K562 (cell line): ENCODE results near the gene KCNK18. TPM values are rescaled to one million over a fixed set of nuclear protein-coding genes. Genes with fewer than 3 reads are reported as not detected.

Source experiments
- ATAC-seq: fragments of 200-7000 bp; cut with Tn5 transposase; 3 replicates; pipeline ENCODE4 v1.9.1; 2020; ENCODE audit warnings: moderate library complexity
- BruUV-seq: library from RNA; stranded (reverse); fragments of 400-500 nt; replicated peaks from 2 replicates; lab custom pipeline; 2021; lab: Mats Ljungman, UMichigan
- CTCF ChIA-PET: fragments of 300-600 bp; formaldehyde crosslinking; extraction: SDS; loops from one replicate; lab custom pipeline; 2021; ENCODE audit warnings: low intra/inter-chr PET ratio; lab: Yijun Ruan, JAX
- POLR2A ChIA-PET: fragments of 300-600, 350-650 bp; sonication (Branson Sonifier 250); formaldehyde crosslinking; extraction: SDS; loops from one replicate; lab custom pipeline; 2021; ENCODE audit warnings: antibody characterized with exemption, inconsistent platforms; lab: Yijun Ruan, JAX
- DNase-seq, 4 experiments: peaks; one replicate each; pipeline versions ENCODE4 v3.0.0 to v3.0.0-alpha.2; 2011 to 2018; ENCODE audit warnings: low spot score in 3 of 4, mixed read lengths in 3 of 4; ENCODE audit errors: extremely low read depth in 1 of 4
- FAIRE-seq: peaks from 2 replicates; lab custom pipeline; 2011; peaks lifted over from hg19 to GRCh38; lab: Jason Lieb, UNC
- H2AFZ ChIP-seq: 2 replicates; pipeline ENCODE4 v1.6.0; 2011; ENCODE audit warnings: low read depth, low read length, control low read depth, inconsistent platforms
- H3K27ac ChIP-seq: fragments of 200-600 bp; 3 replicates; pipeline ENCODE4 v1.8.0; 2011; ENCODE audit warnings: low read depth, mild to moderate bottlenecking, control low read depth, inconsistent platforms, low read length, moderate library complexity, mixed read lengths; ENCODE audit errors: extremely low read depth
- H3K27me3 ChIP-seq, 2 experiments: fragments of 300-600 bp in 1 of 2; 2 replicates in 1 of 2; 3 replicates in 1 of 2; pipeline versions ENCODE4 v1.6.0 to v1.8.0; 2011; ENCODE audit warnings: inconsistent platforms in 2 of 2, low read length in 2 of 2, mild to moderate bottlenecking in 1 of 2, mixed read lengths in 1 of 2, moderate library complexity in 1 of 2; ENCODE audit not compliant: control insufficient read depth in 2 of 2, insufficient read depth in 2 of 2
- H3K36me3 ChIP-seq: fragments of 300-600 bp; 3 replicates; pipeline ENCODE4 v1.8.0; 2011; ENCODE audit warnings: mild to moderate bottlenecking, low read length, inconsistent platforms; ENCODE audit not compliant: control insufficient read depth, insufficient read depth
- H3K4me1 ChIP-seq, 2 experiments: fragments of 200-600 bp in 1 of 2; replicated peaks in 1 of 2; 2 replicates in 1 of 2; 3 replicates in 1 of 2; pipeline versions ENCODE4 v1.5.1 to v1.8.0; 2011; ENCODE audit warnings: inconsistent platforms in 2 of 2, low read length in 2 of 2, mild to moderate bottlenecking in 1 of 2, mixed read lengths in 1 of 2, moderate library complexity in 1 of 2; ENCODE audit not compliant: control insufficient read depth in 2 of 2, insufficient read depth in 2 of 2
- H3K4me2 ChIP-seq: 2 replicates; pipeline ENCODE4 v1.6.1; 2011; ENCODE audit warnings: low read length, control low read depth, inconsistent platforms, mixed read lengths; ENCODE audit not compliant: insufficient read depth
- H3K4me3 ChIP-seq: fragments of 200-600 bp; sonication (generic), shearing (Covaris generic); 2 replicates; pipeline ENCODE4 v1.5.1; 2016; ENCODE audit warnings: control low read depth, inconsistent platforms
- H3K79me2 ChIP-seq: fragments of 200-600 bp; 3 replicates; pipeline ENCODE4 v1.8.0; 2011; ENCODE audit warnings: low read length, inconsistent platforms; ENCODE audit not compliant: control insufficient read depth, insufficient read depth
- H3K9ac ChIP-seq, 2 experiments: 2 replicates each; pipeline versions ENCODE4 v1.6.0 to v1.6.1; 2011; ENCODE audit warnings: low read depth in 2 of 2, low read length in 2 of 2, control low read depth in 1 of 2, inconsistent platforms in 1 of 2, mild to moderate bottlenecking in 1 of 2, mixed read lengths in 1 of 2; ENCODE audit not compliant: insufficient read depth in 1 of 2
- H3K9me1 ChIP-seq: one replicate; pipeline ENCODE4 v1.6.0; 2011; ENCODE audit warnings: inconsistent platforms, mild to moderate bottlenecking, low read length, moderate library complexity; ENCODE audit not compliant: control insufficient read depth, insufficient read depth
- H3K9me3 ChIP-seq: replicated peaks from 2 replicates; pipeline ENCODE4 v1.5.1; 2011; ENCODE audit warnings: low read depth, low read length, inconsistent platforms; ENCODE audit not compliant: control insufficient read depth, insufficient read depth
- H4K20me1 ChIP-seq: replicated peaks from 2 replicates; pipeline ENCODE4 v1.6.1; 2011; ENCODE audit warnings: low read length, inconsistent platforms, mixed read lengths; ENCODE audit not compliant: control insufficient read depth, insufficient read depth
- FOXJ2 ChIP-seq: fragments of 200-800 bp; sonication (Bioruptor generic); IDR thresholded peaks from 2 replicates; pipeline ENCODE4 v1.6.1; 2016; ENCODE audit warnings: missing genetic modification characterization, missing compliant biosample characterization
- HCFC1 ChIP-seq: IDR thresholded peaks from 2 replicates; pipeline ENCODE4 v1.6.1; 2012; ENCODE audit warnings: low read depth, low read length, improper control_type of control experiment
- MCM3 ChIP-seq: fragments of 450-650 bp; IDR thresholded peaks from 2 replicates; pipeline ENCODE4 v1.6.1; 2016
- NFE2 ChIP-seq: IDR thresholded peaks from 2 replicates; pipeline ENCODE4 v1.6.1; 2014; ENCODE audit warnings: antibody characterized with exemption, low read depth
- NR1H2 ChIP-seq: sonication (generic); formaldehyde crosslinking; IDR thresholded peaks from 2 replicates; pipeline ENCODE4 v1.4.0; 2020; ENCODE audit warnings: mild to moderate bottlenecking, missing genetic modification reagents
- POU5F1 ChIP-seq: fragments of 150-350 bp; IDR thresholded peaks from 2 replicates; pipeline ENCODE4 v1.6.1; 2014; ENCODE audit warnings: borderline replicate concordance, low read length, low read depth, mild to moderate bottlenecking; ENCODE audit not compliant: partially characterized antibody
- PURB ChIP-seq: sonication (generic); formaldehyde crosslinking; IDR thresholded peaks from 2 replicates; pipeline ENCODE4 v1.9.0; 2021; ENCODE audit warnings: low read depth, mild to moderate bottlenecking, missing genetic modification reagents
- TEAD1 ChIP-seq, 2 experiments: fragments of 450-650 bp in 1 of 2; sonication (generic) in 1 of 2; formaldehyde crosslinking; IDR thresholded peaks; 2 replicates each; pipeline versions ENCODE4 v1.4.0 to v1.8.0; 2020 to 2022; ENCODE audit warnings: mild to moderate bottlenecking in 2 of 2, missing genetic modification reagents in 1 of 2
- ZNF133 ChIP-seq: fragments of 250-450 bp; sonication (Bioruptor Pico); IDR thresholded peaks from 2 replicates; pipeline ENCODE4 v1.4.0; 2020; ENCODE audit warnings: mild to moderate bottlenecking
- ZNF282 ChIP-seq: sonication (generic); formaldehyde crosslinking; IDR thresholded peaks from 2 replicates; pipeline ENCODE4 v1.8.1; 2023; ENCODE audit warnings: missing genetic modification reagents
- WGBS: fragments of 100-300 bp; shearing (Covaris generic); methylation state at CpG from one replicate; pipeline ENCODE4 v1.1.6; 2016; ENCODE audit warnings: low coverage, mixed read lengths; ENCODE audit not compliant: insufficient coverage; ENCODE audit errors: missing lambda C conversion rate; 5-methylcytosine and 5-hydroxymethylcytosine counted together
- in situ Hi-C: fragments of 300-500 bp; cut with MboI; formaldehyde crosslinking; loops from 4 replicates; pipeline ENCODE4 v1.15.0; 2018; ENCODE audit warnings: inconsistent platforms, mixed read lengths
- intact Hi-C: fragments of 100-400 bp; cut with micrococcal nuclease; formaldehyde crosslinking; loops from 2 replicates; pipeline ENCODE4 v1.14.2; 2022
- polyA plus RNA-seq, 8 experiments: library from polyadenylated mRNA; depleted of rRNA in 4 of 8; stranded (reverse) in 5 of 8; unstranded in 3 of 8; fragments of >200 nt; fragmentation: Nextera tagmentation in 2 of 8; fragmentation: Illumina TruSeq in 1 of 8; extraction: Ambion mirVana in 2 of 8; extraction: Trizol in 1 of 8; gene quantifications; 2 replicates each; pipeline versions ENCODE4 v1.2.1 to v1.2.3, GENCODE V29; 2011 to 2014; ENCODE audit warnings: inconsistent platforms in 1 of 8, missing spikeins in 1 of 8
- total RNA-seq, 7 experiments: library from RNA; depleted of rRNA in 6 of 7; stranded (reverse); fragments of >200 nt in 6 of 7; fragmentation: Illumina TruSeq in 2 of 7; extraction: Trizol in 2 of 7; gene quantifications; 2 replicates each; pipeline versions ENCODE4 v1.2.1 to v1.2.3, GENCODE V29; 2011 to 2021; ENCODE audit warnings: low replicate concordance in 1 of 7
- TF ChIP-seq, protein P1 (sequence below), 2 experiments: fragments of 450-650 bp; IDR thresholded peaks; 2 replicates each; pipeline ENCODE4 v1.6.1; 2018; ENCODE audit warnings: mild to moderate bottlenecking in 2 of 2, low read depth in 1 of 2; ENCODE audit not compliant: partially characterized antibody in 2 of 2

The KCNK18 gene
- total and polyA plus RNA-seq, 9 of the 15 experiments (the other 6 are each of a cell fraction or from before 2014, with no cell fraction given), result not detected

DNA sequence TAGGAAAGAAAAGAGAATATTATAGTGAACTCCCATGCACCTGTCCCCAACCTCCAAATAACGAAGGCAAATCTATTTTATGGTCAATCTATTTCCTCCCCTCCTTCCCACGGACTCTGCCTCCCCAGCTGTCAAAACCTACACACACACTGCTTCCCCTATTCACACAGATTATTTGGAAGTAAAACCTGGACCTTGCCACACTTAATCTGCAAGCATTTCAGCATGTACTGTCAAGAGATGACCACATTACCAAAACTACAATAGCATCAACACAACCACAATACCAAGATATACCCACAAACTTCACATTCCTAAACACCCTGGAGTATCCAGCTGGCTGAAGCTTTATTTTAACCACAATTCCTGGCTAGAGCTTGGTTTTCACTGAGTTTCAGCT, 27.8 kb upstream of the KCNK18 start:
- in situ Hi-C loops, result loop anchor here (25.0 kb wide), 1 partner anchor 707 kb away; no protein-coding TSS in a partner anchor

More for the DNA sequence above, 27.8 kb upstream of the KCNK18 start:
- peaks cover 4% of the 10 kb centered on the region; the same call in 1 of the 2 replicates for H4K20me1 ChIP-seq
- H3K4me2 ChIP-seq, result no peak overlapping the region
- FAIRE-seq (no peak), DNase-seq (no peak), ATAC-seq (no peak)
- ChIA-PET POLR2A (no interaction called here), CTCF (no interaction called here)
- no TSS peak for BruUV-seq
- H3K4me3 ChIP-seq, result no peak overlapping the region
- TF ChIP-seq, protein P1, sequence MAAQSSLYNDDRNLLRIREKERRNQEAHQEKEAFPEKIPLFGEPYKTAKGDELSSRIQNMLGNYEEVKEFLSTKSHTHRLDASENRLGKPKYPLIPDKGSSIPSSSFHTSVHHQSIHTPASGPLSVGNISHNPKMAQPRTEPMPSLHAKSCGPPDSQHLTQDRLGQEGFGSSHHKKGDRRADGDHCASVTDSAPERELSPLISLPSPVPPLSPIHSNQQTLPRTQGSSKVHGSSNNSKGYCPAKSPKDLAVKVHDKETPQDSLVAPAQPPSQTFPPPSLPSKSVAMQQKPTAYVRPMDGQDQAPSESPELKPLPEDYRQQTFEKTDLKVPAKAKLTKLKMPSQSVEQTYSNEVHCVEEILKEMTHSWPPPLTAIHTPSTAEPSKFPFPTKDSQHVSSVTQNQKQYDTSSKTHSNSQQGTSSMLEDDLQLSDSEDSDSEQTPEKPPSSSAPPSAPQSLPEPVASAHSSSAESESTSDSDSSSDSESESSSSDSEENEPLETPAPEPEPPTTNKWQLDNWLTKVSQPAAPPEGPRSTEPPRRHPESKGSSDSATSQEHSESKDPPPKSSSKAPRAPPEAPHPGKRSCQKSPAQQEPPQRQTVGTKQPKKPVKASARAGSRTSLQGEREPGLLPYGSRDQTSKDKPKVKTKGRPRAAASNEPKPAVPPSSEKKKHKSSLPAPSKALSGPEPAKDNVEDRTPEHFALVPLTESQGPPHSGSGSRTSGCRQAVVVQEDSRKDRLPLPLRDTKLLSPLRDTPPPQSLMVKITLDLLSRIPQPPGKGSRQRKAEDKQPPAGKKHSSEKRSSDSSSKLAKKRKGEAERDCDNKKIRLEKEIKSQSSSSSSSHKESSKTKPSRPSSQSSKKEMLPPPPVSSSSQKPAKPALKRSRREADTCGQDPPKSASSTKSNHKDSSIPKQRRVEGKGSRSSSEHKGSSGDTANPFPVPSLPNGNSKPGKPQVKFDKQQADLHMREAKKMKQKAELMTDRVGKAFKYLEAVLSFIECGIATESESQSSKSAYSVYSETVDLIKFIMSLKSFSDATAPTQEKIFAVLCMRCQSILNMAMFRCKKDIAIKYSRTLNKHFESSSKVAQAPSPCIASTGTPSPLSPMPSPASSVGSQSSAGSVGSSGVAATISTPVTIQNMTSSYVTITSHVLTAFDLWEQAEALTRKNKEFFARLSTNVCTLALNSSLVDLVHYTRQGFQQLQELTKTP (IDR thresholded peaks at IDR 0.05; ENCODE audit: low read depth in 1 of 2, partially characterized antibody in 2 of 2), result no peak
- TF ChIP-seq FOXJ2 (tag) (no peak), TEAD1 (CRISPR knock-in tag; IDR thresholded peaks at IDR 0.05) (no peak), PURB (no peak), POU5F1 (no peak), ZNF282 (CRISPR knock-in tag) (no peak), ZNF133 (CRISPR knock-in tag) (no peak), NFE2 (no peak), NR1H2 (CRISPR knock-in tag) (no peak), HCFC1 (no peak), MCM3 (no peak)
- H3K79me2 ChIP-seq, result no peaks in the 10 kb centered on the region
- WGBS, result 0% methylated on average over 2 of the region's 2 CpGs
- H3K9me1 ChIP-seq, result no peaks in the 10 kb centered on the region
- no peak overlapping the region for H2AFZ ChIP-seq
- no peak overlapping the region for H3K27ac ChIP-seq
- no peak overlapping the region for H3K9ac ChIP-seq
- peaks cover 0 to 21% of the 10 kb centered on the region in 2 experiments; a peak in 2 of 5 replicates for H3K4me1 ChIP-seq
- H3K27me3 ChIP-seq, result peaks cover 9 to 45% of the 10 kb centered on the region in 2 experiments; a peak in 3 of 5 replicates
- no peaks in the 10 kb centered on the region for H3K36me3 ChIP-seq
- no peaks in the 10 kb centered on the region for H3K9me3 ChIP-seq
- intact Hi-C loops, result no loop called here
